GM23248 (cell line): ENCODE results near the gene MICAL2. TPM values are rescaled to one million over a fixed set of nuclear protein-coding genes. Genes with fewer than 3 reads are reported as not detected.

Source experiments
- DNase-seq: peaks from one replicate; pipeline ENCODE4 v3.0.0-alpha.2; 2015
- H2AFZ ChIP-seq: fragments of 200-600 bp; sonication (generic); 2 replicates; pipeline ENCODE4 v1.6.1; 2016; ENCODE audit warnings: antibody characterized with exemption
- H3F3A ChIP-seq: fragments of 200-600 bp; sonication (generic); 2 replicates; pipeline ENCODE4 v1.6.1; 2016; ENCODE audit warnings: mild to moderate bottlenecking, antibody characterized with exemption, mixed run types; ENCODE audit not compliant: insufficient read depth
- H3K27ac ChIP-seq: fragments of 200-600 bp; sonication (generic); 2 replicates; pipeline ENCODE4 v1.5.1; 2016; ENCODE audit warnings: mild to moderate bottlenecking
- H3K27me3 ChIP-seq: fragments of 200-600 bp; sonication (generic); replicated peaks from 2 replicates; pipeline ENCODE4 v1.6.1; 2016; ENCODE audit warnings: mild to moderate bottlenecking; ENCODE audit not compliant: insufficient read depth
- H3K36me3 ChIP-seq: fragments of 200-600 bp; sonication (generic); 2 replicates; pipeline ENCODE4 v1.6.1; 2016; ENCODE audit warnings: low read depth, mild to moderate bottlenecking
- H3K4me1 ChIP-seq: fragments of 200-600 bp; sonication (generic); 2 replicates; pipeline ENCODE4 v1.6.1; 2016; ENCODE audit warnings: mild to moderate bottlenecking; ENCODE audit not compliant: insufficient read depth
- H3K4me2 ChIP-seq: fragments of 200-600 bp; sonication (generic); one replicate; pipeline ENCODE4 v1.6.1; 2016; ENCODE audit warnings: mild to moderate bottlenecking; ENCODE audit not compliant: unreplicated experiment
- H3K4me3 ChIP-seq: fragments of 200-600 bp; sonication (generic); 2 replicates; pipeline ENCODE4 v1.5.1; 2016; ENCODE audit warnings: mild to moderate bottlenecking
- H3K79me2 ChIP-seq: fragments of 200-600 bp; sonication (generic); 2 replicates; pipeline ENCODE4 v1.6.1; 2016; ENCODE audit warnings: mild to moderate bottlenecking; ENCODE audit not compliant: insufficient read depth
- H3K9ac ChIP-seq: fragments of 200-600 bp; sonication (generic); 2 replicates; pipeline ENCODE4 v1.6.1; 2016; ENCODE audit warnings: mild to moderate bottlenecking
- H3K9me2 ChIP-seq: fragments of 200-600 bp; sonication (generic); 2 replicates; pipeline ENCODE4 v1.6.1; 2016; ENCODE audit warnings: mixed run types, mild to moderate bottlenecking, moderate library complexity; ENCODE audit not compliant: insufficient read depth
- H3K9me3 ChIP-seq: fragments of 200-600 bp; sonication (generic); one replicate; pipeline ENCODE4 v1.6.1; 2017; ENCODE audit warnings: low read depth
- H4K20me1 ChIP-seq: fragments of 200-600 bp; sonication (generic); 2 replicates; pipeline ENCODE4 v1.6.0; 2016; ENCODE audit not compliant: insufficient read depth
- EZH2 ChIP-seq: fragments of 200-600 bp; sonication (generic); IDR thresholded peaks from 2 replicates; pipeline ENCODE4 v1.6.1; 2018; ENCODE audit warnings: antibody characterized with exemption, mild to moderate bottlenecking; ENCODE audit not compliant: insufficient read depth, poor library complexity, severe bottlenecking
- EZH2phosphoT487 ChIP-seq: fragments of 200-600 bp; sonication (generic); IDR thresholded peaks from 2 replicates; pipeline ENCODE4 v1.6.1; 2018; ENCODE audit warnings: antibody characterized with exemption, moderate library complexity, mild to moderate bottlenecking, low read depth; ENCODE audit not compliant: insufficient read depth
- WGBS, 2 experiments: methylation state at CpG; one replicate each; pipeline ENCODE4 v1.1.6; 2015 to 2017; ENCODE audit warnings: low lambda C conversion rate in 2 of 2, low coverage in 1 of 2; ENCODE audit errors: missing lambda C conversion rate in 2 of 2; 5-methylcytosine and 5-hydroxymethylcytosine counted together
- in situ Hi-C: fragments of 300-500 bp; cut with MboI; formaldehyde crosslinking; loops from 2 replicates; pipeline ENCODE4 v1.15.0; 2020
- polyA plus RNA-seq: library from polyadenylated mRNA; unstranded; fragments of >200 nt; fragmentation: Nextera tagmentation; extraction: Ambion mirVana; gene quantifications from 2 replicates; pipeline ENCODE4 v1.2.1, GENCODE V29; 2016
- total RNA-seq: library from RNA; depleted of rRNA; stranded (reverse); fragments of >200 nt; shearing (Covaris generic); gene quantifications from 2 replicates; pipeline ENCODE4 v1.2.3, GENCODE V29; 2014

The MICAL2 gene
- total and polyA plus RNA-seq, 2 experiments from 2014 or later = 83.3 to 158 TPM

GRCh38 chr11:12260731-12261521 lies 150.5 kb downstream of the MICAL2 start:
- H3K4me1 ChIP-seq = no peaks in the 10 kb centered on the region
- H3F3A ChIP-seq = peaks cover 20% of the 10 kb centered on the region; the same call in 1 of the 2 replicates
- H3K79me2 ChIP-seq = no peaks in the 10 kb centered on the region
- no peaks in the 10 kb centered on the region for H3K9me3 ChIP-seq
- H3K27me3 ChIP-seq = no peaks in the 10 kb centered on the region
- H3K36me3 ChIP-seq = peaks cover 53% of the 10 kb centered on the region
- in situ Hi-C loops = loop anchor here (25.0 kb wide), 2 partner anchors 324 to 449 kb away; no protein-coding TSS in a partner anchor
- H3K27ac ChIP-seq = no peak overlapping the region
- H4K20me1 ChIP-seq = no peaks in the 10 kb centered on the region; the same call in 1 of the 2 replicates
- TF ChIP-seq EZH2phosphoT487 (no peak), EZH2 (no peak)
- H3K9me2 ChIP-seq = no peaks in the 10 kb centered on the region
- WGBS, 2 experiments = 90 to 96% methylated on average over 8 of the region's 8 CpGs
- no peak overlapping the region for H2AFZ ChIP-seq
- no peak overlapping the region for H3K4me3 ChIP-seq
- no peak for DNase-seq
- H3K4me2 ChIP-seq = no peak overlapping the region
- no peak overlapping the region for H3K9ac ChIP-seq

- Histone ChIP-seq H3K9me3 (no peaks in the 10 kb centered on the region), H3K79me2 (no peaks in the 10 kb centered on the region), H3K9me2 (no peaks in the 10 kb centered on the region), H3K4me3 (no peak overlapping the region), H3F3A (peaks cover 27% of the 10 kb centered on the region; the same call in 1 of the 2 replicates), H4K20me1 (no peaks in the 10 kb centered on the region; the same call in 1 of the 2 replicates), H3K27ac (no peak overlapping the region), H3K36me3 (peaks cover 53% of the 10 kb centered on the region), H3K4me2 (no peak overlapping the region), H2AFZ (no peak overlapping the region), H3K27me3 (no peaks in the 10 kb centered on the region), H3K4me1 (no peaks in the 10 kb centered on the region), H3K9ac (no peak overlapping the region)
- no peak for DNase-seq
- WGBS, 2 experiments = 60 to 61% methylated on average over 5 of the region's 5 CpGs
- TF ChIP-seq EZH2phosphoT487 = no peak
- no peak for TF ChIP-seq EZH2
- in situ Hi-C loops = loop anchor here (25.0 kb wide), 2 partner anchors 324 to 449 kb away; no protein-coding TSS in a partner anchor
These were observed 151.2 kb downstream of the MICAL2 start for GRCh38 chr11:12261551-12261950.

- Histone ChIP-seq H3K9ac (no peak overlapping the region), H3K79me2 (no peaks in the 10 kb centered on the region), H3K9me2 (no peaks in the 10 kb centered on the region), H3F3A (peaks cover 29% of the 10 kb centered on the region; the same call in 1 of the 2 replicates), H3K27me3 (no peaks in the 10 kb centered on the region), H3K4me1 (no peaks in the 10 kb centered on the region), H3K27ac (no peak overlapping the region), H3K36me3 (peaks cover 48% of the 10 kb centered on the region), H3K4me2 (no peak overlapping the region), H2AFZ (no peak overlapping the region), H4K20me1 (no peaks in the 10 kb centered on the region; the same call in 1 of the 2 replicates), H3K9me3 (no peaks in the 10 kb centered on the region), H3K4me3 (no peak overlapping the region)
- no peak for DNase-seq
- in situ Hi-C loops = loop anchor here (25.0 kb wide), 2 partner anchors 326 to 451 kb away; no protein-coding TSS in a partner anchor
- WGBS, 2 experiments = 82 to 83% methylated on average over 11 of the region's 11 CpGs
- TF ChIP-seq EZH2 (no peak), EZH2phosphoT487 (no peak)
These were observed 152.8 kb downstream of the MICAL2 start for GRCh38 chr11:12263141-12263693.

GRCh38 chr11:12264361-12264760 lies 154.0 kb downstream of the MICAL2 start:
- Histone ChIP-seq H4K20me1 (no peaks in the 10 kb centered on the region; the same call in 1 of the 2 replicates), H3K36me3 (peaks cover 39% of the 10 kb centered on the region), H3K27me3 (no peaks in the 10 kb centered on the region), H3K4me2 (no peak overlapping the region), H3K79me2 (no peaks in the 10 kb centered on the region), H3K9me3 (no peaks in the 10 kb centered on the region), H3K27ac (no peak overlapping the region), H3K9ac (no peak overlapping the region), H3K4me3 (no peak overlapping the region), H2AFZ (no peak overlapping the region), H3F3A (peaks cover 22% of the 10 kb centered on the region; the same call in 1 of the 2 replicates), H3K4me1 (peaks cover 6% of the 10 kb centered on the region; the same call in 1 of the 2 replicates), H3K9me2 (no peaks in the 10 kb centered on the region)
- in situ Hi-C loops = loop anchor here (25.0 kb wide), 2 partner anchors 327 to 452 kb away; no protein-coding TSS in a partner anchor
- DNase-seq = no peak
- 63 to 67% methylated on average over 3 of the region's 3 CpGs for WGBS, 2 experiments
- TF ChIP-seq EZH2phosphoT487 (no peak), EZH2 (no peak)
